CD14-positive monocyte (primary cell): ENCODE data around the gene MFAP1. TPM values are rescaled to one million over a fixed set of nuclear protein-coding genes. Genes with fewer than 3 reads are reported as not detected.

Experiments used
- DNase-seq, 3 donors: peaks; one replicate each; pipeline ENCODE4 v3.0.0-alpha.2; 2011 to 2022
- H2AFZ ChIP-seq: 2 replicates; pipeline ENCODE4 v1.6.0; 2012; ENCODE audit warnings: mild to moderate bottlenecking, low read depth, low read length, inconsistent platforms; ENCODE audit not compliant: insufficient read depth, poor library complexity, severe bottlenecking
- H3K27ac ChIP-seq, 2 donors: 1 replicate in 1 of 2; 2 replicates in 1 of 2; pipeline ENCODE4 v1.5.1; 2012 to 2013; ENCODE audit warnings: low read length in 2 of 2, control low read depth in 1 of 2, inconsistent platforms in 1 of 2, low read depth in 1 of 2, mild to moderate bottlenecking in 1 of 2
- H3K27me3 ChIP-seq, 2 donors: one replicate each; pipeline versions ENCODE4 v1.6.0 to v1.6.1; 2011 to 2013; ENCODE audit warnings: low read length in 2 of 2; ENCODE audit not compliant: control insufficient read depth in 2 of 2, insufficient read depth in 2 of 2
- H3K36me3 ChIP-seq, 2 donors: replicated peaks in 1 of 2; 1 replicate in 1 of 2; 2 replicates in 1 of 2; pipeline versions ENCODE4 v1.5.1 to v1.6.1; 2012 to 2013; ENCODE audit warnings: low read length in 2 of 2, control low read depth in 1 of 2, inconsistent platforms in 1 of 2, mild to moderate bottlenecking in 1 of 2; ENCODE audit not compliant: insufficient read depth in 2 of 2, control insufficient read depth in 1 of 2
- H3K4me1 ChIP-seq, 2 donors: 1 replicate in 1 of 2; 2 replicates in 1 of 2; pipeline versions ENCODE4 v1.5.1 to v1.6.1; 2012 to 2013; ENCODE audit warnings: low read length in 2 of 2, control low read depth in 1 of 2, inconsistent platforms in 1 of 2, mild to moderate bottlenecking in 1 of 2, moderate library complexity in 1 of 2; ENCODE audit not compliant: insufficient read depth in 2 of 2, control insufficient read depth in 1 of 2
- H3K4me2 ChIP-seq: replicated peaks from 2 replicates; pipeline ENCODE3; 2012; ENCODE audit warnings: low read length, moderate library complexity, mild to moderate bottlenecking; ENCODE audit not compliant: poor library complexity, severe bottlenecking; ENCODE audit errors: extremely low read depth
- H3K4me3 ChIP-seq, 3 experiments: fragments of 200-600 bp in 1 of 3; sonication (generic) in 1 of 3; replicated peaks in 1 of 3; 1 replicate in 2 of 3; 2 replicates in 1 of 3; pipeline ENCODE4 v1.5.1; 2011 to 2013; ENCODE audit warnings: low read length in 3 of 3, mild to moderate bottlenecking in 3 of 3, control low read depth in 2 of 3, low read depth in 2 of 3, inconsistent platforms in 1 of 3, moderate library complexity in 1 of 3
- H3K79me2 ChIP-seq: 2 replicates; pipeline ENCODE4 v1.6.0; 2012; ENCODE audit warnings: mild to moderate bottlenecking, control low read depth, inconsistent platforms, low read length, moderate library complexity; ENCODE audit not compliant: insufficient read depth
- H3K9ac ChIP-seq: 2 replicates; pipeline ENCODE4 v1.6.0; 2017; ENCODE audit warnings: low read length, mild to moderate bottlenecking; ENCODE audit not compliant: insufficient read depth, poor library complexity, severe bottlenecking
- H3K9me3 ChIP-seq, 2 donors: replicated peaks in 1 of 2; 1 replicate in 1 of 2; 2 replicates in 1 of 2; pipeline versions ENCODE4 v1.5.1 to v1.6.1; 2012 to 2013; ENCODE audit warnings: low read length in 2 of 2, control low read depth in 1 of 2; ENCODE audit not compliant: control insufficient read depth in 1 of 2, insufficient read depth in 1 of 2
- H4K20me1 ChIP-seq: 2 replicates; pipeline ENCODE4 v1.6.0; 2012; ENCODE audit warnings: mild to moderate bottlenecking, low read length, control low read depth, moderate library complexity; ENCODE audit not compliant: insufficient read depth
- H3K27ac Mint-ChIP-seq, 7 donors: one replicate each; pipeline ENCODE4 v1.8.0; 2020; ENCODE audit warnings: mild to moderate bottlenecking in 7 of 7, mixed read lengths in 7 of 7, moderate library complexity in 6 of 7, inconsistent platforms in 2 of 7
- H3K27me3 Mint-ChIP-seq, 3 donors: one replicate each; pipeline ENCODE4 v1.8.0; 2021 to 2022; ENCODE audit warnings: low read depth in 3 of 3, mild to moderate bottlenecking in 3 of 3, mixed read lengths in 3 of 3, moderate library complexity in 3 of 3, inconsistent platforms in 1 of 3
- H3K36me3 Mint-ChIP-seq, 2 donors: one replicate each; pipeline ENCODE4 v1.8.0; 2020; ENCODE audit warnings: mixed read lengths in 2 of 2, inconsistent platforms in 1 of 2, mild to moderate bottlenecking in 1 of 2
- H3K4me1 Mint-ChIP-seq: one replicate; pipeline ENCODE4 v1.8.0; 2020; ENCODE audit warnings: mild to moderate bottlenecking, mixed read lengths
- H3K4me3 Mint-ChIP-seq, 2 donors: one replicate each; pipeline ENCODE4 v1.8.0; 2020; ENCODE audit warnings: mild to moderate bottlenecking in 2 of 2, mixed read lengths in 2 of 2, moderate library complexity in 1 of 2
- H3K9me3 Mint-ChIP-seq, 7 donors: one replicate each; pipeline ENCODE4 v1.8.0; 2020 to 2022; ENCODE audit warnings: mixed read lengths in 7 of 7, mild to moderate bottlenecking in 6 of 7, moderate library complexity in 6 of 7, inconsistent platforms in 2 of 7
- CTCF ChIP-seq: fragments of 200-600 bp; IDR thresholded peaks from one replicate; pipeline ENCODE4 v1.8.0; 2022; ENCODE audit warnings: antibody characterized with exemption, mild to moderate bottlenecking
- WGBS: methylation state at CpG from one replicate; pipeline ENCODE4 v1.1.5; 2013; ENCODE audit warnings: missing lambda C conversion rate; ENCODE audit not compliant: insufficient coverage; 5-methylcytosine and 5-hydroxymethylcytosine counted together
- intact Hi-C, 2 donors: fragments of 100-400 bp; cut with micrococcal nuclease; formaldehyde crosslinking; loops; one replicate each; pipeline versions ENCODE4 v1.15.0 to v1.15.1; 2023
- polyA plus RNA-seq, 3 donors: library from polyadenylated mRNA; depleted of rRNA in 1 of 3; unstranded in 2 of 3; stranded (reverse) in 1 of 3; fragments of 300-500 nt in 2 of 3; fragments of >200 nt in 1 of 3; fragmentation: Illumina TruSeq in 2 of 3; gene quantifications; 1 replicate in 2 of 3; 2 replicates in 1 of 3; pipeline ENCODE4 v1.2.3, GENCODE V29; 2012 to 2021

Gene MFAP1
- polyA plus RNA-seq, 3 donors, result 2.6 to 3.7 (median 3.7) TPM

GRCh38 chr15:43779016-43779415 lies 45.5 kb downstream of the MFAP1 start:
- H3K4me1 Mint-ChIP-seq, result peaks cover 21% of the 10 kb centered on the region
- H3K9me3 Mint-ChIP-seq, result peaks cover 0 to 3% (median 0%) of the 10 kb centered on the region in 7 donors
- H3K27me3 Mint-ChIP-seq, result peaks cover 0 to 3% (median 2%) of the 10 kb centered on the region in 3 donors
- no peak overlapping the region for H3K9ac ChIP-seq
- no peak overlapping the region for H3K4me3 Mint-ChIP-seq
- H3K27ac ChIP-seq, result no peak overlapping the region
- peaks cover 14 to 19% of the 10 kb centered on the region in 2 donors for H3K4me1 ChIP-seq
- no peak overlapping the region for H3K4me3 ChIP-seq
- H3K27ac Mint-ChIP-seq, result no peak overlapping the region
- no peaks in the 10 kb centered on the region for H3K79me2 ChIP-seq
- H3K4me2 ChIP-seq, result no peak overlapping the region
- H3K36me3 ChIP-seq, result peaks cover 0 to 2% of the 10 kb centered on the region in 2 donors
- no peak overlapping the region for H2AFZ ChIP-seq
- H4K20me1 ChIP-seq, result no peaks in the 10 kb centered on the region
- no peaks in the 10 kb centered on the region for H3K36me3 Mint-ChIP-seq
- no peaks in the 10 kb centered on the region for H3K27me3 ChIP-seq
- 94% methylated on average over 1 of the region's 1 CpG for WGBS
- DNase-seq, result no peak
- intact Hi-C loops, result no loop called here
- no peaks in the 10 kb centered on the region for H3K9me3 ChIP-seq
- no peak for TF ChIP-seq CTCF

GRCh38 chr15:43777267-43777914 lies 47.1 kb downstream of the MFAP1 start:
- peaks cover 5 to 12% of the 10 kb centered on the region in 2 donors for H3K36me3 Mint-ChIP-seq
- Histone ChIP-seq H3K9me3 (no peaks in the 10 kb centered on the region), H3K4me1 (peaks cover 14 to 19% of the 10 kb centered on the region in 2 donors), H3K4me2 (peak overlapping the region; percentile 77), H3K9ac (peak overlapping the region; percentile 70), H3K36me3 (peaks cover 5 to 17% of the 10 kb centered on the region in 2 donors), H3K79me2 (no peaks in the 10 kb centered on the region), H3K27me3 (no peaks in the 10 kb centered on the region), H4K20me1 (no peaks in the 10 kb centered on the region), H3K4me3 (peak overlapping the region; percentile 56 to 97 (median 94)), H3K27ac (peak overlapping the region; percentile 75 to 85), H2AFZ (peak overlapping the region; percentile 89)
- no peaks in the 10 kb centered on the region for H3K9me3 Mint-ChIP-seq
- peak overlapping the region; percentile 84 to 95 (median 92) for H3K27ac Mint-ChIP-seq
- H3K4me1 Mint-ChIP-seq, result peaks cover 21% of the 10 kb centered on the region
- H3K27me3 Mint-ChIP-seq, result peaks cover 0 to 3% (median 2%) of the 10 kb centered on the region in 3 donors
- peak; percentile 61 to 73 (median 66) for DNase-seq
- TF ChIP-seq CTCF, result peak; percentile 92
- intact Hi-C loops, result no loop called here
- 2% methylated on average over 31 of the region's 31 CpGs for WGBS
- H3K4me3 Mint-ChIP-seq, result peak overlapping the region; percentile 93 to 94
